Measurements from ENCODE around the gene GPS1. TPM values are rescaled to one million over a fixed set of nuclear protein-coding genes. Genes with fewer than 3 reads are reported as not detected.

The GPS1 gene
- total and polyA plus RNA-seq, 2 of the 4 experiments (the other 2 are of a cell fraction), result 157 to 181 TPM

DNA sequence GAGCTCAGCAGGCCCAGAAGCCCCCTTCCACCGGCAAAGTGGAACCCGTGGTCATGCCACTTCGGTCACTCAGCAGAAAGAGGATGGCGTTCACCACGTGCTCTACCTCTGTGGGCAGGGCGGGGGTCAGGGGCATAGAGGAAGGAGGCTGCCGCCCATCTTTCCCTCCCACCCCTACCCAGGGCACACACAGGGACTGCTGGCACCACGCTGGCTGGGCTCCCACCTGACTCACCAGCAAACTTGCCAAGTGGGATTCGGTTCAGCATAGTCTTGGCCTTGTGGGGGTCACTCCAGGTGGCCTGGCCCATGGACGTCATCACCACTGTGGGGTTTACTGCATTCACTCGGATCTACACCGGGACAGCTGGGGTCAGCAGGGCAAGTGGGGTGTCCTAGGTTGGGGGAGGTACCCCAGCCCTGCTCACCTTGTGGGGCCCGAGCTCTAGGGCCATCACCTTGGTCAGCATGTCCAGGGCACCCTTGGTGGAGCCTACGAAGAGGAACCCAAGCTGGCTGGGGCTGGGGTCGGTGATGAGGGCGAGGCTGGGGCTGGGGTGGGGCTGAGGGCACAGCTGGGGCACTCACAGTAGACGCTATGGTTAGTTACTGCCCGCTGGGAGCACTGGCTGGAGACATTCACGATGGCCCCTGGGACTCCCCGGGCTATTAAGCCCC, 15.6 kb upstream of the GPS1 start (continued):
- no peak for TF ChIP-seq MAZ (IDR thresholded peaks at IDR 0.05; ENCODE audit: borderline replicate concordance, low read depth, low read length)

DNA sequence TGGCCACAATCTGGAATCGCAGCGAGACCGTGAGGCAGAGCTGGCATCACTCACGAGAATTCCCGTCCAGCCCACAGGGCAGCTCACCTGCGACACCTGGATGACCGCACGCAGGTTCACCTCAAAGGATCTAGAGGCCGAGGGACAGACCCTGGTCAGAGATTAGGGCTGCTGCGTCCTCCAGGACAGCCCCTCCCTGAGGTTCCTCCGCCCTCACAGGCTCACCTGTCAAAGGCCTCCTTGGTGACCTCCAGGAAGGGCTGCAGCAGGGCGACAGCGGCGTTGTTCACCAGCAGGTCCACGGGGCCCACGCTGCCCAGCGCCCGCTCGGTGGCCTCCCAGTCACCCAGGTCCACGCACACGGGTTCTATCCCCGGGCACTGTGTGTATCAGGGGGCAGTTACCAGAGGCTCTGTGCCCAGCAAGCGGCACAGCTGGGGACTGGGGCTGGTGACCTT, 15.0 kb upstream of the GPS1 start:
- peak overlapping the region; percentile 48; the same call in 1 of the 2 replicates for H3K56ac ChIP-seq (ENCODE audit: extremely low read depth, insufficient read depth, low read length)
- peak overlapping the region; percentile 96 for H2AFZ ChIP-seq (replicated peaks; ENCODE audit: low read length, poor library complexity)
- H2BK120ac ChIP-seq (ENCODE audit: low read depth, low read length), result no peak overlapping the region
- no peak overlapping the region for H2BK5ac ChIP-seq (ENCODE audit: low read depth, low read length, poor library complexity, severe bottlenecking)
- H3K4me2 ChIP-seq (ENCODE audit: low read depth, low read length), result peak overlapping the region; percentile 94
- no peaks in the 10 kb centered on the region for H3K27me3 ChIP-seq (ENCODE audit: control insufficient read depth, insufficient read depth, low read length)
- H4K20me1 ChIP-seq (ENCODE audit: insufficient read depth, low read length), result peaks cover 5% of the 10 kb centered on the region
- H4K5ac ChIP-seq (ENCODE audit: low read depth, low read length), result no peak overlapping the region; the same call in 1 of the 2 replicates
- POLR2A ChIA-PET (ENCODE audit: unreplicated experiment), result no interaction called here
- peak overlapping the region; percentile 33; the same call in 1 of the 2 replicates for H3K23ac ChIP-seq (ENCODE audit: low read depth, low read length)
- peak overlapping the region; percentile 72; the same call in 1 of the 2 replicates for H3K14ac ChIP-seq (replicated peaks; ENCODE audit: low read depth, low read length)
- H3K4me3 ChIP-seq (ENCODE audit: insufficient read depth, low read depth, low read length), result peak overlapping the region; percentile 54
- no peak overlapping the region for H2BK20ac ChIP-seq (ENCODE audit: low read depth, low read length)
- in situ Hi-C loops (cut with MboI; ENCODE audit: low sequenced_read_pairs), result no loop called here
- peak overlapping the region; percentile 97 for H2AK9ac ChIP-seq (replicated peaks; ENCODE audit: low read depth, low read length, poor library complexity)
- peak overlapping the region; percentile 58 for H3K27ac ChIP-seq (ENCODE audit: insufficient read depth, low read length)
- H3K9ac ChIP-seq (ENCODE audit: low read depth, low read length), result peak overlapping the region; percentile 61
- no peak for ATAC-seq (ENCODE audit: low read depth)
- peak overlapping the region; percentile 33; the same call in 1 of the 2 replicates for H2AK5ac ChIP-seq (ENCODE audit: low read depth, low read length)
- H3K9me3 ChIP-seq (ENCODE audit: control insufficient read depth, insufficient read depth, low read length), result no peaks in the 10 kb centered on the region
- H4K8ac ChIP-seq (ENCODE audit: low read depth in 2 of 2, low read length in 2 of 2), result peak overlapping the region in 1 of 2 experiments; percentile 53; a peak in 2 of 4 replicates
- no peak overlapping the region for H2BK15ac ChIP-seq (ENCODE audit: low read depth, low read length)
- dilution Hi-C loops (cut with HindIII; ENCODE audit: low sequenced_read_pairs, unreplicated experiment), result no loop called here
- peak overlapping the region; percentile 22 for H3K4ac ChIP-seq (ENCODE audit: low read depth, low read length)
- intact Hi-C loops (cut with micrococcal nuclease), result loop anchor here (2.0 to 10.0 kb wide), 2 partner anchors 62 to 288 kb away; partner anchors contain the start of gene FASN
- TF ChIP-seq FOS (IDR thresholded peaks at IDR 0.05; ENCODE audit: low read depth, low read length) (no peak), MXI1 (IDR thresholded peaks at IDR 0.05; ENCODE audit: borderline replicate concordance, low read depth, low read length) (no peak)
- peaks cover 11% of the 10 kb centered on the region for H3K4me1 ChIP-seq (ENCODE audit: control insufficient read depth, insufficient read depth, low read length)
- CTCF ChIA-PET, result interaction anchor here (1.7 kb wide), 1 partner anchor 16 kb away, joined by 5 read pairs; no protein-coding TSS in a partner anchor
- H3K79me1 ChIP-seq (ENCODE audit: low read depth in 1 of 2, low read length in 2 of 2), result peaks cover 7 to 12% of the 10 kb centered on the region in 2 experiments
- 0 out of 2 replicates have a peak, but pooled peaks cover 7% of the 10 kb centered on the region for H3K9me1 ChIP-seq (ENCODE audit: insufficient read depth, low read length)
- no TSS peak for BruUV-seq (replicated peaks)
- WGBS, 2 experiments (ENCODE audit: extremely low coverage in 2 of 2, insufficient read length in 1 of 2), result 42% methylated on average over 15 of the region's 23 CpGs; no CpG with 5 or more reads in 1 of the 2 experiments
- no peak overlapping the region for H4K91ac ChIP-seq (ENCODE audit: insufficient read depth, low read depth, low read length)
- H3K36me3 ChIP-seq (ENCODE audit: control insufficient read depth, insufficient read depth, low read length), result no peaks in the 10 kb centered on the region
- H3K18ac ChIP-seq (ENCODE audit: low read depth, low read length), result no peak overlapping the region
- no peak for DNase-seq

All from IMR-90 (cell line).